ENCODE data around the gene PIK3CA. TPM values are rescaled to one million over a fixed set of nuclear protein-coding genes. Genes with fewer than 3 reads are reported as not detected.
"Not testable (repeated sequence)": the region's sequence is repeated elsewhere in the genome, so short reads cannot be mapped to it uniquely, and the experiment has no call there.

PIK3CA gene
- total and polyA plus RNA-seq, 9 donors = 8.9 to 29.7 (median 20.2) TPM

DNA sequence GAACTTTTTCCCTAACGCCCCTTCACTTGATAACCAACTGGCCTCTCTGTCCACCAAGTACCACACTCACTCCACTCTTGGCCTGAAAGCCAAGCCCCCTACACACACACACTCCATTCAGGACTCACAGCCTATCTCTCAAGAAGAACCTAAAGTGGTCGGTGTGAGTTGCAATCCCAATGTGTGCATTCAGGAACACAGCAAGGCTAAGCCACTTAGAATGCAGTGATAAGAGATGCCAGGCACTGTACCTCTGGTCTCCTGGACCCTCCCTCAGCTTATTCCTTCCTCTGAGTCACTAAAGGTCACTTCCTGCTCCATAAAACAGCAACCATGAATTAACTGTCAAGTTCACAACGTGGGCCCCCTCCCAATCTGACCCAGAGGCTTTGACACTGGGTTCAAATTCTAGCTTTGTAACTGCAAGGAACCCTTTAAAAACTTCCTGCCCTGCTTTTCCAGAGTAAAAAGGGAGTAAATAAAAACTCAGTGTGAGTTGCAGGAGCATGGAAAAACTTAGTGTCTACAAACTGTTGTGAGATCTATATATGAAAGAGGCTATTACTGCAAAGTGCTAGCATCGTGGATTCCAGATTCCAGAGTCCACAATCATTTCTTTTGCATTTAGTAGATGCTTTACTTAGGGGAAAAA is 120.4 kb downstream of the PIK3CA start:
- Histone ChIP-seq H3K4me1 (ENCODE audit: insufficient read depth) (no peaks in the 10 kb centered on the region), H3K4me3 (no peak overlapping the region), H3K9me3 (no peaks in the 10 kb centered on the region), H3K27ac (no peak overlapping the region), H3K27me3 (no peaks in the 10 kb centered on the region), H3K36me3 (no peaks in the 10 kb centered on the region)
- 35 to 43% (median 40%) methylated on average over 4 of the region's 4 CpGs for WGBS, 3 donors
- TF ChIP-seq, protein P1, sequence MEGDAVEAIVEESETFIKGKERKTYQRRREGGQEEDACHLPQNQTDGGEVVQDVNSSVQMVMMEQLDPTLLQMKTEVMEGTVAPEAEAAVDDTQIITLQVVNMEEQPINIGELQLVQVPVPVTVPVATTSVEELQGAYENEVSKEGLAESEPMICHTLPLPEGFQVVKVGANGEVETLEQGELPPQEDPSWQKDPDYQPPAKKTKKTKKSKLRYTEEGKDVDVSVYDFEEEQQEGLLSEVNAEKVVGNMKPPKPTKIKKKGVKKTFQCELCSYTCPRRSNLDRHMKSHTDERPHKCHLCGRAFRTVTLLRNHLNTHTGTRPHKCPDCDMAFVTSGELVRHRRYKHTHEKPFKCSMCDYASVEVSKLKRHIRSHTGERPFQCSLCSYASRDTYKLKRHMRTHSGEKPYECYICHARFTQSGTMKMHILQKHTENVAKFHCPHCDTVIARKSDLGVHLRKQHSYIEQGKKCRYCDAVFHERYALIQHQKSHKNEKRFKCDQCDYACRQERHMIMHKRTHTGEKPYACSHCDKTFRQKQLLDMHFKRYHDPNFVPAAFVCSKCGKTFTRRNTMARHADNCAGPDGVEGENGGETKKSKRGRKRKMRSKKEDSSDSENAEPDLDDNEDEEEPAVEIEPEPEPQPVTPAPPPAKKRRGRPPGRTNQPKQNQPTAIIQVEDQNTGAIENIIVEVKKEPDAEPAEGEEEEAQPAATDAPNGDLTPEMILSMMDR (IDR thresholded peaks at IDR 0.05) = no peak
- TF ChIP-seq POLR2A (IDR thresholded peaks at IDR 0.05) = no peak
- no peak for TF ChIP-seq EP300 (IDR thresholded peaks at IDR 0.05)
- no peak for DNase-seq
- intact Hi-C loops (cut with DNase I) = no loop called here

DNA sequence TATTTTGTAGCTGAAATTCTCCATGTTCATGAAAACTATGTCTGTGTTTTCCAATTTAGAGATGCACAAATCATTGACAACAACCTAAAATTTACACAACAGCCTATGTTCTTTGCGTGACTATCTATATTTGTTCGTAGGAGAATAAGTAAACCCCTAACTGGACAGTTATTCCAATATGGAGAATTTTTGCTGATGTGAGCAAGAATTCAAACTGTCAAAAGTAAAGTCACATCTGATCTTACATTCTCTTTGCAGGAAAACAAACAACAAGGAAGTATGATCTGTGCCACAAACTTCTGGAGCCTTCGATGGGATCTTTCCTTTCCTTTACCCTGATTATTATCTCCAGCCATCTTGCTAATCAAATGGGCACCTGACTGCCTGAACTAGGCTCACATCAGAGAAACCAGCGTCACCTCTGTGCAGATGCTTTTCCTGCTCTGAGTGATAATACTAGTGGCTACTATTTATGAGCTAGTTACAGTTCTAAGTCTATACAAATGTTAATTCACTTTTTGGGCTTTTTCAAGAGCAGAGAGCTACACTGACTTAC is 121.1 kb downstream of the PIK3CA start:
- TF ChIP-seq POLR2A (IDR thresholded peaks at IDR 0.05) (no peak), EP300 (IDR thresholded peaks at IDR 0.05) (no peak)
- TF ChIP-seq, protein P1 (IDR thresholded peaks at IDR 0.05) = no peak
- H3K9me3 ChIP-seq = no peaks in the 10 kb centered on the region
- no peaks in the 10 kb centered on the region for H3K4me1 ChIP-seq (ENCODE audit: insufficient read depth)
- intact Hi-C loops (cut with DNase I) = no loop called here
- H3K27ac ChIP-seq = no peak overlapping the region
- no peaks in the 10 kb centered on the region for H3K36me3 ChIP-seq
- no peak for DNase-seq
- no peaks in the 10 kb centered on the region for H3K27me3 ChIP-seq
- WGBS, 3 donors = 72 to 81% (median 76%) methylated on average over 4 of the region's 4 CpGs
- no peak overlapping the region for H3K4me3 ChIP-seq

DNA sequence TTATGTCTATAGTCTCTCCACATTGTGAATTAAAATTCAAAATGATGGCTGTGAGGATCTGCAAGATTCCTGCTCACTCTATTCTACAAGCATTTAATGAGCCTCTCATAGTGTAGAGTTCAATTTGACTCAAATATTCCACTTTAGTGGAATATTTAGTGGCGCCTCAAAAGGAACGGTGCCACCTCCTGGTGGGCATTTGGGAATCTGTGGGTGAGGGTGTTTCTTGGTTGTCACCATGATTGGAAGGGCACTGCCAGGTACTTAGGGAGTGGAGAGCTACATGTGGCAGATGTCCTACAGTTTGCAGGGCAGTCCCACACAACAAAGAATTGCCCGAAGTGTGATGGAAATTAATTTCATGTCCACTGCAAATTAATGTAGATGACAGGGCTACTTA is 124.2 kb downstream of the PIK3CA start:
- TF ChIP-seq, protein P1 (IDR thresholded peaks at IDR 0.05) = no peak
- TF ChIP-seq POLR2A (IDR thresholded peaks at IDR 0.05) (no peak), EP300 (IDR thresholded peaks at IDR 0.05) (no peak)
- peak in 1 of 5 donors; percentile 16 for DNase-seq
- no peaks in the 10 kb centered on the region for H3K9me3 ChIP-seq
- H3K27me3 ChIP-seq = no peaks in the 10 kb centered on the region
- no peaks in the 10 kb centered on the region for H3K4me1 ChIP-seq (ENCODE audit: insufficient read depth)
- WGBS, 3 donors = 91 to 96% (median 93%) methylated on average over 3 of the region's 3 CpGs
- no peak overlapping the region for H3K27ac ChIP-seq
- intact Hi-C loops (cut with DNase I) = no loop called here
- H3K4me3 ChIP-seq = no peak overlapping the region
- H3K36me3 ChIP-seq = no peaks in the 10 kb centered on the region

DNA sequence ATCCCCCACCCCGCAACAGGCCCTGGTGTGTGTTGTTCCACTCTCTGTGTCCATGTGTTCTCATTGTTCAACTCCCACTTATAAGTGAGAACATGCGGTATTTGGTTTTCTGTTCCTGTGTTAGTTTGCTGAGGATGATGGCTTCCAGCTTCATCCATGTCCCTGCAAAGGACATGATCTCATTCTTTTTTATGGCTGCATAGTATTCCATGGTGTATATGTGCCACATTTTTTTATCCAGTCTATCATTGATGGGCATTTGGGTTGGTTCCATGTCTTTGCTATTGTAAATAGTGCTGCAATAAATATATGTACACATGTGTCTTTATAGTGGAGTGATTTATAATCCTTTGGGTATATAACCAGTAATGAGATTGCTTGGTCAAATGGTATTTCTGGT is 126.3 kb downstream of the PIK3CA start:
- H3K9me3 ChIP-seq; intact Hi-C loops (cut with DNase I): not testable (repeated sequence)
- 92 to 96% (median 95%) methylated on average over 2 of the region's 2 CpGs for WGBS, 3 donors

DNA sequence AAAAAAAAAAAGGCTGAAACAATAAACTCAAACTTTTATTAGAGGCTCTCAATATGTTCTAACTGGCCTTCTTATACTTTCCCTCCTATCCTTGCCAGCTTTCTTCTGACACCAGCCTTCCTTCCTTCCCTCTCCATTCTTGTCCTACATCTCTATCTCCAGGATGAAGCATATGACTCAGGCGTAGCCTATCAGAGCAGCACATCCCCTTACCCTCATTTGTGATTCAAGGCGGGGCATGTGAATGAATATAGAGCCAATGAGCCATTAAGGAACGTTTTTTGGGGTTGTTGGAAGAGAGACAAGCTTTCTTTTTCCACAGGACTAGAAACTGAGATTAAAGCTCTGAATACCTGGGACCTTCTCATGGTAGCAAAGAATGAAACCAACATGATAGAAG is 127.8 kb downstream of the PIK3CA start:
- TF ChIP-seq, protein P1 (IDR thresholded peaks at IDR 0.05) = no peak
- no peak for TF ChIP-seq POLR2A (IDR thresholded peaks at IDR 0.05)
- no peak for TF ChIP-seq EP300 (IDR thresholded peaks at IDR 0.05)
- Histone ChIP-seq H3K9me3 (no peaks in the 10 kb centered on the region), H3K27ac (no peak overlapping the region), H3K27me3 (no peaks in the 10 kb centered on the region), H3K4me3 (no peak overlapping the region), H3K36me3 (no peaks in the 10 kb centered on the region), H3K4me1 (ENCODE audit: insufficient read depth) (no peaks in the 10 kb centered on the region)
- WGBS, 3 donors = 65 to 70% (median 68%) methylated on average over 3 of the region's 3 CpGs
- no peak for DNase-seq
- intact Hi-C loops (cut with DNase I) = no loop called here

More for the DNA sequence above, 126.3 kb downstream of the PIK3CA start:
- not testable (repeated sequence) for H3K27ac ChIP-seq; H3K4me3 ChIP-seq; DNase-seq; H3K36me3 ChIP-seq; H3K27me3 ChIP-seq; H3K4me1 ChIP-seq (ENCODE audit: insufficient read depth)

Data from ovary (tissue), 9 donors.